GM12878 (cell line): ENCODE data around the gene HS1BP3. TPM values are rescaled to one million over a fixed set of nuclear protein-coding genes. Genes with fewer than 3 reads are reported as not detected.

ENCODE experiments used
- CEBPZ ChIP-seq: fragments of 150-350 bp; IDR thresholded peaks from 2 replicates; pipeline ENCODE4 v1.6.1; 2016; ENCODE audit warnings: low read depth, low read length
- CTCF ChIP-seq, 3 experiments: IDR thresholded peaks in 2 of 3; conservative IDR thresholded peaks in 1 of 3; 2 replicates each; pipeline ENCODE4 v1.5.1; 2011; ENCODE audit warnings: low read depth in 3 of 3, low read length in 3 of 3, mild to moderate bottlenecking in 3 of 3, control low read depth in 2 of 3, moderate library complexity in 2 of 3, inconsistent platforms in 1 of 3, mixed read lengths in 1 of 3; ENCODE audit not compliant: control insufficient read depth in 2 of 3, insufficient read depth in 1 of 3; ENCODE audit errors: extremely low read depth in 1 of 3
- EZH2 ChIP-seq: IDR thresholded peaks from 2 replicates; pipeline ENCODE4 v1.6.1; 2012; ENCODE audit warnings: low read depth, mild to moderate bottlenecking, control low read depth, inconsistent platforms, low read length, borderline replicate concordance; ENCODE audit not compliant: control insufficient read depth
- RBBP5 ChIP-seq: fragments of 200-600 bp; sonication (generic); conservative IDR thresholded peaks from 2 replicates; pipeline ENCODE4 v1.6.1; 2016
- polyA plus RNA-seq, 11 experiments: library from polyadenylated mRNA; depleted of rRNA in 4 of 11; unstranded in 6 of 11; stranded (reverse) in 5 of 11; fragments of >200 nt; fragmentation: Nextera tagmentation in 4 of 11; fragmentation: Illumina TruSeq in 1 of 11; extraction: Ambion mirVana in 4 of 11; extraction: Trizol in 1 of 11; gene quantifications; 1 replicate in 1 of 11; 2 replicates in 10 of 11; pipeline versions ENCODE4 v1.2.1 to v1.2.3, GENCODE V29; 2011 to 2016; ENCODE audit warnings: inconsistent platforms in 2 of 11, missing spikeins in 2 of 11, low read depth in 1 of 11
- total RNA-seq, 4 experiments: library from RNA; depleted of rRNA in 3 of 4; stranded (reverse); fragments of >200 nt in 3 of 4; fragmentation: Illumina TruSeq in 1 of 4; extraction: Trizol in 1 of 4; gene quantifications; 2 replicates each; pipeline versions ENCODE4 v1.2.1 to v1.2.3, GENCODE V29; 2013 to 2021

HS1BP3 gene
- total and polyA plus RNA-seq, 10 of the 15 experiments (the other 5 are each of a cell fraction or from before 2014, with no cell fraction given) = 0.47 to 7.2 (median 4.6) TPM

GRCh38 chr2:20666304-20667150 lies 15.6 kb upstream of the HS1BP3 start, which contains the start of gene GDF7 (continued):
- TF ChIP-seq RBBP5 (no peak), CTCF (IDR thresholded peaks at IDR 0.05 in 2 of 3, conservative IDR thresholded peaks at IDR 0.05 in 1 of 3; ENCODE audit: control insufficient read depth in 2 of 3, extremely low read depth in 1 of 3, insufficient read depth in 1 of 3, low read depth in 3 of 3, low read length in 3 of 3) (peak in 2 of 3 experiments; percentile 2 to 21; a peak in 1 of 6 replicates), EZH2 (0 out of 2 replicates have a peak, but pooled peaks have one; percentile 72), CEBPZ (no peak)
